Esophagus squamous epithelium (tissue), 5 donors: ENCODE data around the gene SUV39H1. TPM values are rescaled to one million over a fixed set of nuclear protein-coding genes. Genes with fewer than 3 reads are reported as not detected.
"Not testable (repeated sequence)": the region's sequence is repeated elsewhere in the genome, so short reads cannot be mapped to it uniquely, and the experiment has no call there.

Experiments used
- DNase-seq: peaks from one replicate; lab custom pipeline; 2025; lab: John Stamatoyannopoulos, UW
- H3K27ac ChIP-seq, 4 donors: fragments of 200-600 bp; sonication (generic); one replicate each; pipeline ENCODE4 v1.5.1; 2016 to 2019; ENCODE audit warnings: mild to moderate bottlenecking in 1 of 4
- H3K27me3 ChIP-seq, 4 donors: fragments of 200-600 bp; sonication (generic); 1 replicate in 3 of 4; 2 replicates in 1 of 4; pipeline versions ENCODE4 v1.5.1 to v1.6.0; 2017 to 2021; ENCODE audit warnings: antibody characterized with exemption in 1 of 4
- H3K36me3 ChIP-seq, 3 donors: fragments of 200-600 bp; sonication (generic); one replicate each; pipeline ENCODE4 v1.5.1; 2016 to 2019
- H3K4me1 ChIP-seq, 3 donors: fragments of 200-600 bp; sonication (generic); one replicate each; pipeline ENCODE4 v1.5.1; 2017 to 2019
- H3K4me3 ChIP-seq, 4 donors: fragments of 200-600 bp; sonication (generic); 1 replicate in 3 of 4; 2 replicates in 1 of 4; pipeline ENCODE4 v1.5.1; 2016 to 2019; ENCODE audit warnings: mild to moderate bottlenecking in 2 of 4, moderate library complexity in 1 of 4
- H3K9me3 ChIP-seq, 3 donors: fragments of 200-600 bp; sonication (generic); one replicate each; pipeline ENCODE4 v1.5.1; 2016 to 2019
- CTCF ChIP-seq, 6 experiments: fragments of 450-650 bp in 4 of 6; fragments of 200-600 bp in 2 of 6; sonication (generic) in 2 of 6; IDR thresholded peaks; one replicate each; pipeline ENCODE4 v1.5.1; 2016 to 2019; ENCODE audit warnings: antibody characterized with exemption in 6 of 6, mild to moderate bottlenecking in 4 of 6, moderate library complexity in 4 of 6
- POLR2A ChIP-seq, 4 donors: fragments of 450-650 bp; IDR thresholded peaks; one replicate each; pipeline ENCODE4 v1.6.1; 2017; ENCODE audit warnings: antibody characterized with exemption in 4 of 4, mild to moderate bottlenecking in 4 of 4, moderate library complexity in 3 of 4
- WGBS, 2 donors: methylation state at CpG; one replicate each; pipeline ENCODE4 v1.1.5; 2018; 5-methylcytosine and 5-hydroxymethylcytosine counted together
- intact Hi-C: fragments of 100-400 bp; cut with DNase I; formaldehyde crosslinking; loops from one replicate; pipeline ENCODE4 v1.15.0; 2022
- total RNA-seq, 4 donors: library from RNA; depleted of rRNA; stranded (reverse); fragments of >200 nt; gene quantifications; one replicate each; pipeline ENCODE4 v1.1.0, GENCODE V29; 2016
- donor health status: DM: yes; HTN: yes; CAD: no.

The SUV39H1 gene
- total RNA-seq, 4 donors from 2014 or later = 4.6 to 12.1 (median 8.2) TPM

DNA sequence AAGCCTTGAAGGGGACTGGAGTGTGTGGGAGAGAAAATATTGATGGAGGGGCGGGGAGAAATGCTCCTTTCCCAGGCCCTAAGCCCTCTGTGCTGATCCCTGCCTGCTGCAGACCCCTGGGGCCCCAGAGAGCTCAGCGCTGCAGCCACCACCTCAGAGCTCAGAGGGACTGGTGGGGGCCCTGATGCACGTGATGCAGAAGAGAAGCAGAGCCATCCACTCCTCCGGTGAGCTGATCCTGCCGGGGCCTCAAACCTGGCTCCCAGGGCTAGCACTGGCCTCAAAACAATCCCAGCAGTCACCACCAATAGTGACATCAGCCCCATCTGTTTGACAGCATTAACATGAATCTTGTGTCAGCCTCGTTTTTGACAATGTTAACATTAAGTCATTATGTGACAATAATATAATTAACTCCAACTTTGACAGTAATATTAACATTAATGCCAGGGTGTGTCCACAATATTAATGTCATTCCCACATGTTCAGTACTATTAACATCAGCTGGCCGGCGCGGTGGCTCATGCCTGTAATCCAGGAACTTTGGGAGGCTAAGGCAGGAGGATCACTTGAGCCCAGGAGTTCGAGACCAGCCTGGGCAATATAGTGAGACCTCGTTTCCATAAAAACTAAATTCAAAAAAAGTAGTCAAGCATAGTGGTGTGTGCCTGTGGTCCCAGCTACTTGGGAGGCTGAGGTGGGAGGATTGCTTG is 7.2 kb upstream of the SUV39H1 start:
- H3K27ac ChIP-seq = no peak overlapping the region
- no peak overlapping the region for H3K4me3 ChIP-seq
- DNase-seq = no peak
- no peaks in the 10 kb centered on the region for H3K9me3 ChIP-seq
- intact Hi-C loops = no loop called here
- no peak for TF ChIP-seq CTCF (IDR thresholded peaks at IDR 0.05)
- no peak for TF ChIP-seq POLR2A (IDR thresholded peaks at IDR 0.05)
- H3K36me3 ChIP-seq = no peaks in the 10 kb centered on the region
- H3K4me1 ChIP-seq = no peaks in the 10 kb centered on the region
- 62 to 63% methylated on average over 2 to 10 of the region's 11 CpGs for WGBS, 2 donors
- no peaks in the 10 kb centered on the region for H3K27me3 ChIP-seq

GRCh38 chrX:48691746-48692145 is 4.8 kb upstream of the SUV39H1 start:
- H3K9me3 ChIP-seq, H3K27me3 ChIP-seq, H3K4me3 ChIP-seq, DNase-seq, H3K27ac ChIP-seq, H3K36me3 ChIP-seq, intact Hi-C loops: not testable (repeated sequence)
- 78 to 80% methylated on average over 3 to 4 of the region's 5 CpGs for WGBS, 2 donors
- H3K4me1 ChIP-seq = peaks cover 0 to 11% (median 3%) of the 10 kb centered on the region in 3 donors

- no peaks in the 10 kb centered on the region for H3K9me3 ChIP-seq
- no peaks in the 10 kb centered on the region for H3K27me3 ChIP-seq
- peaks cover 0 to 12% (median under 1%) of the 10 kb centered on the region in 3 donors for H3K36me3 ChIP-seq
- TF ChIP-seq POLR2A (IDR thresholded peaks at IDR 0.05) = no peak
- no peak for TF ChIP-seq CTCF (IDR thresholded peaks at IDR 0.05)
- WGBS, 2 donors = 39 to 47% methylated on average over 3 to 10 of the region's 15 CpGs
- H3K27ac ChIP-seq = peak overlapping the region in 1 of 4 donors; percentile 91
- H3K4me1 ChIP-seq = peaks cover 0 to 19% (median 3%) of the 10 kb centered on the region in 3 donors
- intact Hi-C loops = no loop called here
- no peak for DNase-seq
- H3K4me3 ChIP-seq = no peak overlapping the region
Observed at GRCh38 chrX:48694776-48695533, 1.6 kb upstream of the SUV39H1 start.

DNA sequence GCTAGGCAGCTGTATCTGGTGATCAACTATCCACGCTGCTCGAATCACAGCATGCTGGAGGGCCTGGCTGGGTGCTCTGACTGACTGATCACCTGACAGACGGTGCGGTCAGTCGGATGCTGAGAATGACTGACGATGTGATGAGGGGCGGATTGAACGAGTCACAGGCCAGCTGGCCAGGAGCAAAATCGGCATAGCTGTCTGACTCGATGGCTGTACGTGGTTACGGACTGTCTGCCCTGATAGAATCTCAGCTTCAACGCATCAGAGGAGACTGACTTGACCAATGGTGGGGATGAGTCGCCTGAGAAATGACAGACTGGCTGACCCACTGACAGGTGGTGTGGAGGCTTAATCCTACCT is 1.0 kb upstream of the SUV39H1 start:
- peaks cover 0 to 19% (median 3%) of the 10 kb centered on the region in 3 donors for H3K4me1 ChIP-seq
- no peak for DNase-seq
- H3K4me3 ChIP-seq = peak overlapping the region in 3 of 4 donors; percentile 58 to 80 (median 78)
- H3K9me3 ChIP-seq = no peaks in the 10 kb centered on the region
- H3K27ac ChIP-seq = peak overlapping the region; percentile 82 to 97 (median 91)
- peaks cover 0 to 18% (median 5%) of the 10 kb centered on the region in 3 donors for H3K36me3 ChIP-seq
- no peaks in the 10 kb centered on the region for H3K27me3 ChIP-seq
- no peak for TF ChIP-seq CTCF (IDR thresholded peaks at IDR 0.05)
- TF ChIP-seq POLR2A (IDR thresholded peaks at IDR 0.05) = no peak
- WGBS, 2 donors = 20 to 76% methylated on average over 1 to 9 of the region's 14 CpGs
- intact Hi-C loops = no loop called here

DNA sequence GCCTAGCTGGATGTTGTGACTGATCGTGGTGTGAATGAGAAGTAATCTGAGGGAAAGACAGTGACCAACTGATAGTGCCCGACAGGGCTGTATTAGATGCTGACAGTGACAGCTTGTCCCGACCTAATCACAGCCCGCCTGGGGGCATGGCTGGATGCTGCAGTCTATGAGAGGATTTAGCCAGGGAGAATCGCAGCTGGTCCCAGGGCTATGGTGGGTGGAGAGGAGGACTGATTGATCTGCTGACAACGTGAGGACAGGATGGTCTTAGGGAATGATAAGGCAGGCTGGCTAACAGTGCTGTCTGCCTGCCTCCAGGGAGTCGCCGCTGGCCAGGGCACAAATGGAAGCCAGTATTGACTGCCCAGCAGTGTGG is 621 bp upstream of the SUV39H1 start:
- H3K36me3 ChIP-seq = peaks cover 0 to 22% (median 5%) of the 10 kb centered on the region in 3 donors
- 4 to 48% methylated on average over 4 to 7 of the region's 8 CpGs for WGBS, 2 donors
- DNase-seq = no peak
- H3K4me1 ChIP-seq = peaks cover 0 to 19% (median 3%) of the 10 kb centered on the region in 3 donors
- H3K4me3 ChIP-seq = peak overlapping the region; percentile 56 to 80 (median 68)
- no peaks in the 10 kb centered on the region for H3K9me3 ChIP-seq
- intact Hi-C loops = no loop called here
- TF ChIP-seq POLR2A (IDR thresholded peaks at IDR 0.05) = no peak
- no peak for TF ChIP-seq CTCF (IDR thresholded peaks at IDR 0.05)
- H3K27ac ChIP-seq = peak overlapping the region; percentile 82 to 97 (median 91)
- H3K27me3 ChIP-seq = no peaks in the 10 kb centered on the region
